ENCODE results near the gene SOWAHA. TPM values are rescaled to one million over a fixed set of nuclear protein-coding genes. Genes with fewer than 3 reads are reported as not detected.
"Not testable (repeated sequence)": the region's sequence is repeated elsewhere in the genome, so short reads cannot be mapped to it uniquely, and the experiment has no call there.

Gene SOWAHA
- total and polyA plus RNA-seq, 2 experiments from 2014 or later = not detected

- Histone ChIP-seq H3K27me3 (no peaks in the 10 kb centered on the region), H3K27ac (no peak overlapping the region), H3K9me3 (ENCODE audit: low read depth) (no peaks in the 10 kb centered on the region), H3K36me3 (no peaks in the 10 kb centered on the region), H3K4me3 (no peak overlapping the region), H3K4me1 (ENCODE audit: low read depth) (no peaks in the 10 kb centered on the region)
- TF ChIP-seq, protein P1, sequence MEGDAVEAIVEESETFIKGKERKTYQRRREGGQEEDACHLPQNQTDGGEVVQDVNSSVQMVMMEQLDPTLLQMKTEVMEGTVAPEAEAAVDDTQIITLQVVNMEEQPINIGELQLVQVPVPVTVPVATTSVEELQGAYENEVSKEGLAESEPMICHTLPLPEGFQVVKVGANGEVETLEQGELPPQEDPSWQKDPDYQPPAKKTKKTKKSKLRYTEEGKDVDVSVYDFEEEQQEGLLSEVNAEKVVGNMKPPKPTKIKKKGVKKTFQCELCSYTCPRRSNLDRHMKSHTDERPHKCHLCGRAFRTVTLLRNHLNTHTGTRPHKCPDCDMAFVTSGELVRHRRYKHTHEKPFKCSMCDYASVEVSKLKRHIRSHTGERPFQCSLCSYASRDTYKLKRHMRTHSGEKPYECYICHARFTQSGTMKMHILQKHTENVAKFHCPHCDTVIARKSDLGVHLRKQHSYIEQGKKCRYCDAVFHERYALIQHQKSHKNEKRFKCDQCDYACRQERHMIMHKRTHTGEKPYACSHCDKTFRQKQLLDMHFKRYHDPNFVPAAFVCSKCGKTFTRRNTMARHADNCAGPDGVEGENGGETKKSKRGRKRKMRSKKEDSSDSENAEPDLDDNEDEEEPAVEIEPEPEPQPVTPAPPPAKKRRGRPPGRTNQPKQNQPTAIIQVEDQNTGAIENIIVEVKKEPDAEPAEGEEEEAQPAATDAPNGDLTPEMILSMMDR (IDR thresholded peaks at IDR 0.05; ENCODE audit: low read depth, low read length) = peak; percentile 3
- no peak for DNase-seq (ENCODE audit: low read depth in 1 of 2, low spot score in 1 of 2)
Observed at GRCh38 chr5:132802044-132802684, 10.9 kb upstream of the SOWAHA start.

GRCh38 chr5:132802685-132803066 lies 10.4 kb upstream of the SOWAHA start:
- not testable (repeated sequence) for H3K27ac ChIP-seq; H3K4me3 ChIP-seq; H3K9me3 ChIP-seq (ENCODE audit: low read depth); H3K4me1 ChIP-seq (ENCODE audit: low read depth); H3K36me3 ChIP-seq; H3K27me3 ChIP-seq; DNase-seq (ENCODE audit: low read depth in 1 of 2, low spot score in 1 of 2)

DNA sequence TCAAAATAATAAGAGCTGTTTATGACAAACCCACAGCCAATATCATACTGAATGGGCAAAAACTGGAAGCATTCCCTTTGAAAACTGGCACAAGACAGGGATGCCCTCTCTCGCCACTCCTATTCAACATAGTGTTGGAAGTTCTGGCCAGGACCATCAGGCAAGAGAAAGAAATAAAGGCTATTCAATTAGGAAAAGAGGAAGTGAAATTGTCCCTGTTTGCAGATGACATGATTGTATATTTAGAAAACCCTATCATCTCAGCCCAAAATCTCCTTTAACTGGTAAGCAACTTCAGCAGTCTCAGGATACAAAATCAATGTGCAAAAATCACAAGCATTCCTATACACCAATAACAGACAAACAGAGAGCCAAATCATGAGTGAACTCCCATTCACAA lies 8.9 kb upstream of the SOWAHA start:
- not testable (repeated sequence) for H3K4me1 ChIP-seq (ENCODE audit: low read depth); H3K4me3 ChIP-seq; DNase-seq (ENCODE audit: low read depth in 1 of 2, low spot score in 1 of 2); H3K27me3 ChIP-seq; H3K36me3 ChIP-seq; H3K9me3 ChIP-seq (ENCODE audit: low read depth); H3K27ac ChIP-seq

DNA sequence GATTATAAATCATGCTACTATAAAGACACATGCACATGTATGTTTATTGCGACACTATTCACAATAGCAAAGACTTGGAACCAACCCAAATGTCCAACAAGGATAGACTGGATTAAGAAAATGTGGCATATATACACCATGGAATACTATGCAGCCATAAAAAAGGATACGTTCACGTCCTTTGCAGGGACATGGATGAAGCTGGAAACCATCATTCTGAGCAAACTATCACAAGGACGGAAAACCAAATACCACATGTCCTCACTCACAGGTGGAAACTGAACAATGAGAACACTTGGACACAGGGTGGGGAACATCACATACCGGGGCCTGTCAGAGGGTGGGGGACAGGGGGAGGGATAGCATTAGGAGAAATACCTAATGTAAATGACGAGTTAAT lies 7.2 kb upstream of the SOWAHA start:
- H3K27ac ChIP-seq; H3K36me3 ChIP-seq; H3K4me1 ChIP-seq (ENCODE audit: low read depth); H3K9me3 ChIP-seq (ENCODE audit: low read depth); H3K4me3 ChIP-seq; DNase-seq (ENCODE audit: low read depth in 1 of 2, low spot score in 1 of 2): not testable (repeated sequence)
- peaks cover 26% of the 10 kb centered on the region for H3K27me3 ChIP-seq

GRCh38 chr5:132806804-132807162 lies 6.3 kb upstream of the SOWAHA start:
- H3K9me3 ChIP-seq (ENCODE audit: low read depth); H3K27ac ChIP-seq; H3K36me3 ChIP-seq; H3K4me3 ChIP-seq; DNase-seq (ENCODE audit: low read depth in 1 of 2, low spot score in 1 of 2); H3K4me1 ChIP-seq (ENCODE audit: low read depth): not testable (repeated sequence)
- peaks cover 35% of the 10 kb centered on the region for H3K27me3 ChIP-seq

GRCh38 chr5:132807163-132807838 lies 5.8 kb upstream of the SOWAHA start:
- H3K9me3 ChIP-seq (ENCODE audit: low read depth) = no peaks in the 10 kb centered on the region
- no peak overlapping the region for H3K27ac ChIP-seq
- no peaks in the 10 kb centered on the region for H3K4me1 ChIP-seq (ENCODE audit: low read depth)
- H3K27me3 ChIP-seq = peaks cover 40% of the 10 kb centered on the region
- no peak overlapping the region for H3K4me3 ChIP-seq
- peak in 1 of 2 donors; percentile 41 for DNase-seq (ENCODE audit: low read depth in 1 of 2, low spot score in 1 of 2)
- H3K36me3 ChIP-seq = no peaks in the 10 kb centered on the region
- TF ChIP-seq, protein P1 (IDR thresholded peaks at IDR 0.05; ENCODE audit: low read depth, low read length) = peak; percentile 23

GRCh38 chr5:132808448-132808847 lies 4.7 kb upstream of the SOWAHA start:
- Histone ChIP-seq H3K9me3 (ENCODE audit: low read depth) (no peaks in the 10 kb centered on the region), H3K4me1 (ENCODE audit: low read depth) (peaks cover 3% of the 10 kb centered on the region), H3K4me3 (no peak overlapping the region), H3K27ac (no peak overlapping the region), H3K27me3 (peaks cover 52% of the 10 kb centered on the region), H3K36me3 (no peaks in the 10 kb centered on the region)
- TF ChIP-seq, protein P1 (IDR thresholded peaks at IDR 0.05; ENCODE audit: low read depth, low read length) = no peak
- no peak for DNase-seq (ENCODE audit: low read depth in 1 of 2, low spot score in 1 of 2)
